Measurements from ENCODE around the gene GPR21. TPM values are rescaled to one million over a fixed set of nuclear protein-coding genes. Genes with fewer than 3 reads are reported as not detected.

GPR21 gene
- total and polyA plus RNA-seq, 2 of the 13 experiments (the other 11 are each of a cell fraction or from before 2014, with no cell fraction given) = 0.29 to 0.32 TPM

DNA sequence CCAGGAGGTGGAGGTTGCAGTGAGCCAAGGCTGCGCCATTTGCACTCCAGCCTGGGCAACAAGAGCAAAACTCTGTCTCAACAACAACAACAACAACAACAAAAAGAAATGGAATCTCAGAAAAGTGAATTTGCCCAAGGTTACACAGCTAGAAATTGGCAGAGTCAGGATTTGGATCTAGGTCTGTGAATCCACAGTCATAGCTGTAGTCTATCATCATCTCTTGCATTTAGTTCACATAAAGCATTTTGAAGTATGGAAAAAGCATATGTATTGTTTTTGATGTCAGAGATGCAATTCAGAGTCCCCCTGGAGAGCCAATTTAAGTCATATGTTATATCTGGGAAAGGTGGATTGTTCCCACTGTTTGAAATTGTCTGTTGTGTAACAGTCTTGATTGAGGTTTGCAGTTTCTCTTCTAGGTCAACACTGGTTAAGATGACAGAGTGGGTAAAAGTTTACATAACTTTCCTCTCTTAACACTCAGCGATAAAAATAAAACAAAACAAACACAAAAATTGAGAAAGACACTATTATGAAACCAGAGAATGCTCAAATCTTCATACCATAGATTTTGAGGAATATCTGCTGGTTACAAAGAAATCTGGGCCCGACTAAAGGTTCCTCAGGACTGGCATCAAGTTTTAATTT, 21.5 kb upstream of the GPR21 start (continued):
- TF ChIP-seq ZNF235 (CRISPR knock-in tag; IDR thresholded peaks at IDR 0.05; ENCODE audit: borderline replicate concordance) (no peak), GTF2F1 (IDR thresholded peaks at IDR 0.05; ENCODE audit: low read length) (no peak), ZNF276 (CRISPR knock-in tag; IDR thresholded peaks at IDR 0.05; ENCODE audit: low read depth) (no peak), POLR2G (IDR thresholded peaks at IDR 0.05; ENCODE audit: low read depth, low read length) (no peak), ATF4 (CRISPR knock-in tag; IDR thresholded peaks at IDR 0.05) (peak in 1 of 2 experiments; percentile 69; a peak in 2 of 4 replicates), KLF16 (CRISPR knock-in tag; IDR thresholded peaks at IDR 0.05) (peak in 1 of 2 experiments; percentile 70; a peak in 1 of 4 replicates), ZNF749 (CRISPR knock-in tag; IDR thresholded peaks at IDR 0.05; ENCODE audit: borderline replicate concordance) (no peak), XRCC5 (optimal IDR thresholded peaks at IDR 0.05; ENCODE audit: low read length) (no peak), KLF9 (CRISPR knock-in tag; IDR thresholded peaks at IDR 0.05; ENCODE audit: low read depth) (no peak), ZNF567 (CRISPR knock-in tag; IDR thresholded peaks at IDR 0.05; ENCODE audit: borderline replicate concordance) (no peak), ZNF138 (CRISPR knock-in tag; IDR thresholded peaks at IDR 0.05; ENCODE audit: low read depth) (no peak), ZNF598 (CRISPR knock-in tag; IDR thresholded peaks at IDR 0.05; ENCODE audit: borderline replicate concordance) (no peak), DMAP1 (CRISPR knock-in tag; IDR thresholded peaks at IDR 0.05) (no peak), CBX2 (IDR thresholded peaks at IDR 0.05; ENCODE audit: low read depth, low read length) (no peak), CBX2 (CRISPR knock-in tag; IDR thresholded peaks at IDR 0.05; ENCODE audit: low read depth) (no peak), ZNF572 (CRISPR knock-in tag; IDR thresholded peaks at IDR 0.05) (no peak), ZFP36L2 (CRISPR knock-in tag; IDR thresholded peaks at IDR 0.05) (no peak), KDM4B (CRISPR knock-in tag; IDR thresholded peaks at IDR 0.05) (no peak), ZNF761 (CRISPR knock-in tag; conservative IDR thresholded peaks at IDR 0.05) (no peak), ZNF329 (CRISPR knock-in tag; IDR thresholded peaks at IDR 0.05; ENCODE audit: low read depth) (no peak)
- TF ChIP-seq, protein P1, sequence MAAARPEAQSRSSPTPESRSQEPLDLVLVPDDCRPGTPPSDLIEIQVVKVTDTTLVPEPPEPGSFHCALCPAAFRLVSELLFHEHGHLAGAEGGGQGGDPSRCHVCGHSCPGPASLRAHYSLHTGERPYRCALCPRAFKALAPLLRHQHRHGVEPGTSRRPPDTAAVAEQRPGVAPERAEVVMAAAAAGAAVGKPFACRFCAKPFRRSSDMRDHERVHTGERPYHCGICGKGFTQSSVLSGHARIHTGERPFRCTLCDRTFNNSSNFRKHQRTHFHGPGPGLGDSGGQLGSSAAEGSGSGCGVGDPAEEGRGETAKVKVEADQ (CRISPR knock-in tag; IDR thresholded peaks at IDR 0.05; ENCODE audit: borderline replicate concordance) = no peak
- TF ChIP-seq, protein P2, sequence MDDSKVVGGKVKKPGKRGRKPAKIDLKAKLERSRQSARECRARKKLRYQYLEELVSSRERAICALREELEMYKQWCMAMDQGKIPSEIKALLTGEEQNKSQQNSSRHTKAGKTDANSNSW (CRISPR knock-in tag; IDR thresholded peaks at IDR 0.05; ENCODE audit: borderline replicate concordance) = no peak
- TF ChIP-seq, protein P3, sequence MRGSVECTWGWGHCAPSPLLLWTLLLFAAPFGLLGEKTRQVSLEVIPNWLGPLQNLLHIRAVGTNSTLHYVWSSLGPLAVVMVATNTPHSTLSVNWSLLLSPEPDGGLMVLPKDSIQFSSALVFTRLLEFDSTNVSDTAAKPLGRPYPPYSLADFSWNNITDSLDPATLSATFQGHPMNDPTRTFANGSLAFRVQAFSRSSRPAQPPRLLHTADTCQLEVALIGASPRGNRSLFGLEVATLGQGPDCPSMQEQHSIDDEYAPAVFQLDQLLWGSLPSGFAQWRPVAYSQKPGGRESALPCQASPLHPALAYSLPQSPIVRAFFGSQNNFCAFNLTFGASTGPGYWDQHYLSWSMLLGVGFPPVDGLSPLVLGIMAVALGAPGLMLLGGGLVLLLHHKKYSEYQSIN (CRISPR knock-in tag; IDR thresholded peaks at IDR 0.05; ENCODE audit: borderline replicate concordance) = no peak
- TF ChIP-seq, protein P4, sequence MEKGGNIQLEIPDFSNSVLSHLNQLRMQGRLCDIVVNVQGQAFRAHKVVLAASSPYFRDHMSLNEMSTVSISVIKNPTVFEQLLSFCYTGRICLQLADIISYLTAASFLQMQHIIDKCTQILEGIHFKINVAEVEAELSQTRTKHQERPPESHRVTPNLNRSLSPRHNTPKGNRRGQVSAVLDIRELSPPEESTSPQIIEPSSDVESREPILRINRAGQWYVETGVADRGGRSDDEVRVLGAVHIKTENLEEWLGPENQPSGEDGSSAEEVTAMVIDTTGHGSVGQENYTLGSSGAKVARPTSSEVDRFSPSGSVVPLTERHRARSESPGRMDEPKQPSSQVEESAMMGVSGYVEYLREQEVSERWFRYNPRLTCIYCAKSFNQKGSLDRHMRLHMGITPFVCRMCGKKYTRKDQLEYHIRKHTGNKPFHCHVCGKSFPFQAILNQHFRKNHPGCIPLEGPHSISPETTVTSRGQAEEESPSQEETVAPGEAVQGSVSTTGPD (CRISPR knock-in tag; IDR thresholded peaks at IDR 0.05) = no peak
